Kidney glomerular epithelial cell (primary cell): ENCODE data around the gene ZNF566.

Source experiments
- DNase-seq: peaks from one replicate; lab custom pipeline; 2025; lab: John Stamatoyannopoulos, UW

ZNF566 gene

DNA sequence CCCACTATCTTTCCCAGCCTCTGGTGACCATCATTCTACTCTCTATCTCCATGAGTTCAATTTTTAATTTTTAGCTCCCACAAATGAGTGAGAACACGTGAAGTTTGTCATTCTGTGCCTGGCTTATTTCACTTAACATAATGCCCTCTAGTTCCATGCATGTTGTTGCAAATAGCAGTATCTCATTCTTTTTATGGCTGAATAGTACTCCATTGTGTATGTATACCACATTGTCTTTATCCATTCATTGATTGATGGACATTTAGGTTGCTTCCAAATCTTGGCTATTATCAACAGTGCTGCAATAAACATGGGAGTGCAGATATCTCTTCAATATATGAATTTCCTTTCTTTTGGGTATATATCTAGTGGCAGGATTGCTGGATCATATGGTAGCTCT lies 48.0 kb downstream of the ZNF566 start:
- DNase-seq = no peak

DNA sequence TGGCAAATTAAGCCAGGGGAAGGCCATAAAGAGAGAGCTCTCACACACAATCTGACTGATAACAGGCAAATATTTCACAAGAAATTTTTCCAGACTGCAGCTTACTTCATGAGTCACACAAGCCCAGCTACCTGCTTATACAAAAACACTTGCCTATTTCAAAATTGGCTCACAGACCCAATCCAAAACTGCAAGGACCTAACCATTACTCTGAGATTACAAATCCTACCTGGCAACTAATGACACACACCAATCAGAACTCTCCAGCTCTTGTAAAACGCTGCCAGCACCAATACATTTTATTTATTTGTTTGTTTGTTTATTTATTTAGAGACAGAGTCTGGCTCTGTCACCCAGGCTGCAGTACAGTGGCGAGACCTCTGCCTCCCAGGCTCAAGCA lies 52.8 kb downstream of the ZNF566 start:
- no peak for DNase-seq

DNA sequence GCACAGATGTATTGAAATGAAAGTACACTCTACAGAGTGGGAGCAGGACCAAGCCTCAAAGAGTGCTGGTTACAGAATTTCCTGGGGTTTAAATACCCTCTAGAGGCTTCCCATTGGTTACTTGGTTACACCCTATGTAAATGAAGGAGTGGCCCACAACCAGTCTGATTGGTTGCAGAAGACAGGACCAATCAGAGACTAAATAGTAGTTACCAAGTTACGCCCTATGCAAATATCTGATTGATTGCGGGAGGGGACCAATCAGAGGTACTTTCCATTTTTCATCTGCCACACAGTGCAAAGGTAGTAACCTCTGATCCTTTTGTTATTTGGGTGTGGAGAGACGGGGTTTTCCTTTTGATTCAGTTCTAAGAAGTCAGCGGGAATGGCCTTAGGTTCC lies 65.4 kb downstream of the ZNF566 start:
- DNase-seq = no peak

DNA sequence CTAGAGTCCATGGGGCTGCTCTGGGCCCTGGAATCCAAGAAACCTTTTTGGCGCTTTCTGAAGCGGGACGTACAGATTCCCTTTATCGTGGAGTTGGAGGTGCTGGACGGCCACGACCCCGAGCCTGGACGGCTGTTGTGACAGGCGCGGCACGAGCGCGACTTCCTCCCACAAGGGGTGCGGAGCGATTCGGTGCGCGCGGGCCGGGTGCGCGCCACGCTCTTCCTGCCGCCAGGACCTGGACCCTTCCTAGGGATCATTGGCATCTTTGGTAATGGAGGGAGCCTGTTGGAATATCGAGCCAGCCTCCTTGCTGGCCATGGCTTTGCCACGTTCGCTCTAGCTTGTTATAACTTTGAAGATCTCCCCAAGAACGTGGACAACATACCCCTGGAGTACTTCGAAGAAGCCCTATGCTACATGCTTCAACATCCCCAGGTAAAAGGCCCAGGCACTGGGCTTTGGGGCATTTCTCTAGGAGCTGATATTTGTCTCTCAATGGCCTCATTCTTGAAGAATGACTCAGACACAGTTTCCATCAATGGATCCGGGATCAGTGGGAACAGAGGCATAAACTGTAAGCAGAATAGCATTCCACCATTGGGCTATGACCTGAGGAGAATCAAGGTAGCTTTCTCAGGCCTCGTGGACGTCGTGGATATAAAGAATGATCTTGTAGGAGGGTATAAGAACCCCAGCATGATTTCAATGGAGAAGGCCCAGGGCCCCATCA lies 67.4 kb downstream of the ZNF566 start:
- no peak for DNase-seq

DNA sequence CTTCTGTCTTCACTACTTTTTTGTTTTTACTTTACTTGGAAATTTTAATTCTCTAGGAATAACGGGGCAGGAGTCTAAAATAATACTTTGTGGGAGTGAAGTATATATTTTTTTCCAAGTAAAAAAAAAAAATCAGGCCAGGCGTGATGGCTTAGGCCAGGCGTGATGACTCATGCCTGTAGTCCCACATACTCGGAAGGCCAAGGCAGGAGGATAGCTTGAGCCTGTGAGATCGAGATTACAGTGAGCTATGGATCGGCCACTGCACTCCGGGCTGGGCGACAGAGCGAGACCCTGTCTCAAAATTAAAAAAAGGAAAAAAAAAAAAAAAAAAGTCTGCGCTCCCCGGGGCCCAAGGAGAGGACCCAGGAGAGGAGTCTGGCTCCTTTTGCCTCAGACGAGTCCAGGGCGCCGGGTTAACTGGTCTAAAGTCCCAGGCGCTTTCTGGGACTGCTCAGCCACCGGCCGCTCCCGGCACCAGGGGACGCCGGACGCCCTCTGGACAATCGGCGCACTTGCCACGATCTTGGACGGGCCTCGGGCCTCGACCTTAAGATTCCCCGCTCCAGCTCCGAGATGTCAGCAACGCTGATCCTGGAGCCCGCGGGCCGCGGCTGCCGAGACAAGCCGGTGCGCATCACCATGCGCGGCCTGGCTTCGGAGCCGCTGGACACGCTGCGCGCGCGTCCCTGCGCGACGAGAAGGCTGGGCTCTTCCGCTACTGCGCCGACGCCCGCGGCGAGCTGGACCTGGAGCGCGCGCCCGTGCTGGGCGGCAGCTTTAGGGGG lies 68.2 kb downstream of the ZNF566 start:
- no peak for DNase-seq

DNA sequence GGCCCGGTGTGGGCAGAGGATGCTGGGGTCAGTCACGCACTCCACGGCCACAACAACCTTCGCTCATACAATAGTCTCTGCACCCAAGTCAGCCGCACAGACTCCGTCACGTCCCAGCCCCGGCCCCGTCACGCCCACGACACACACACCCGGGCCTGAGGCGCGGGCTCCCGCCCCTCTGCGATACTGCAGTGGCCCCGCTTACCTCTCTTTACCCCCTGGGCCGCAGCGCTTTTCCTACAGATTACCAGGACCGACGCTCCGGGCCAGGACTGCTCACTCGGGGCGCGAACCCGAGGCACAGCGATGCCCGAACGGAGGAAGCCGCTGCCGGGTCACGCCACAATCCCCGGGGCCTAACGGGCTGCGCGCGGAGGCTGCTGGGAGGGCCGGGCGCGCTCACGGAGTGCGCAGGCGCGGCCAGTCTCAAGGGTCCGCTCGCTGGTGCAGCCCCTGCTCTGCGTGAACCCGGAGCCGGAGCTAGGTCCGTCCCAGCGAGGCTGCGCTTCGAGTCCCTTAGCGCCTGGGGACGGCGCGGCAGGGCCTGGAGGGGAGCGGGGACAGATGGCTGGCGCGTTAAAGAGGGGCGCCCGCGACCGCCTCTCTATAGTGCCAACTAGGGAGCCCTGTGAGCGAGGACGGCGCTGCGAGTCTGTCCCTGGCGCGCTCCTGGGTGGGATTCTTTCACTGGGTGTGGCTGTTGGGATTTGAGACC lies 70.9 kb downstream of the ZNF566 start, which contains the start of gene ZFP82:
Gene ZFP82, minus strand, starts transcription at position 358 of the 715 bp plus-strand sequence. CDS start 8,855 bp downstream, outside the sequence.
- DNase-seq = peak; percentile 13

DNA sequence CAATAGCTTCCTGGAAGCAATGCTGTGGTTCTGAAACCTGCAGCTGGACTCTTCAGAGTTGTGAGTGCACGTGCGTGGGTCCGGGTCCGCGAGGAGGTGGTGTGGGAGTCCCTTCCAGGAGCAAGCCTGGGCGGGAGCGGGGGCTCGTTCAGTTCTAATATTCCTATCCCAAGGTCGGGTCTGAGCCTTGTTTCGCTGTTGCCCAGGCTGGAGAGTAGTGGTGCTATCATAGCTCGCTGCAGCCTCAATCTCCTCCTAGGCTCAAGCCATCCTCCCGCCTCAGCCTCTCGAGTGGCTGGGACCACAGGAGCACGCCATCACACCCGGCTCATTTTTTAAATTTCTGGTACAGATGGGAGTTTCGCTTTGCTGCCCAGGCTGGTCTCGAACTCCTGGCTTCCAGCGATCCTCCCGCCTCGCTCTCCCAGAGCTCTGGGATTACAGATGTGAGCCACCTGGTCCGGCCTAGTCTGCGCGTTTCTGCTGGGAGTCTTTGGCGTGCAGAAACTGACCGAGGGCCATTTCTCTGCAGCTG lies 71.5 kb downstream of the ZNF566 start:
- DNase-seq = no peak

DNA sequence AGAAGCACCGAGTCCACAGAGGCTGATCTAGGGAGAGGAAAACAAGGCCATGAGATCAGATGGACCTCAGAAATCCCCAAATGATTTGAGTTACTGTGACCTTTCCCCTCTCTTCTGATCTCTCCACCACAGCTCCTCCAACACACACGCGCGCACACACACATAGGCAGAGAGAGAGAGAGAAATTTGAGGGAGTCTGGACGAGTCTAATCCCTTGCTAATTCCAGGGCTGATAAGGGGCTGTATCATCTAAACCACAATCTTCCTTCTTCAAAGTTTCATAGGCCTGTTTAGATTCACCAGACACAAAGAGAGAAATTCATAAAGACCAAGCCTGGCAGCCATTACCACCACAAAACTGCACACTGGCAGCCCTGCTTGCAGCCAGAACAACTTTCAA lies 79.5 kb downstream of the ZNF566 start:
- DNase-seq = no peak

DNA sequence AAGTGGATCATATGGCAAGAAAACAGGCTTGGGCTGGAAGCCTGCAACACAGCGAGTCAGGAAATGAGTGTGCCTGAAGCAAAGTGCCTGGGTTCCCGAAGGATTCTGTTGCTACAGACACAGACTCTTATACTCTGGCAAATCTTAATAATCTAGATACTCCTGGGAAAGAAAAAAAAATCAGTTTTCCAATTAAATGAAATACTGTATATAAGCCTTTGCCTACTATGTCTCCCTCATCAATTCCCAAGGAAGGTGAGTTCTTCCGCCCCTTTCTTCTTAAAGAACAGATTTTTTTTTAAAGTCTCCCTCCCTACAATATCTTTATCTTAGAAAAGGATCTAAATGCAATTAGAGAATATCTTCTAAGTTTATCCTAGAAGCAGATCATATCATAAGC lies 81.3 kb downstream of the ZNF566 start:
- DNase-seq = no peak

DNA sequence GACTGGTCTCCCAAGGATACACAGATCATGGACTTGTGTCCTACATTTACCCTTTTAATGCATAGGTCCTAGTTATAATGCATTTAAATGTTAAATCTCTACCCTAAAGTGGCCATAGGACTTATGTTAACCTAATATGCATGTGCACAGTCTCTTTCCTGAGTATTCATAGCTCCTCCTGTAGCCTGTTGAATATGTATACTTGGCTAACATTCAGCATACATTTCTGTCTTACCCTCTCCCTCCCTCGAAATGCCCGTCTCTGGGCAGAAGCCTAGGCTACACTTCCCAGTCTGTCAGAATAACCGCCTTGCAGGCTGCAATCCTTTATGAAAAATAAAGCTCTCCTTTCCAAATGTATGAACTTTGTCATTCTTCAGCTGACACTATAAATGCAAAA lies 84.9 kb downstream of the ZNF566 start:
- no peak for DNase-seq

DNA sequence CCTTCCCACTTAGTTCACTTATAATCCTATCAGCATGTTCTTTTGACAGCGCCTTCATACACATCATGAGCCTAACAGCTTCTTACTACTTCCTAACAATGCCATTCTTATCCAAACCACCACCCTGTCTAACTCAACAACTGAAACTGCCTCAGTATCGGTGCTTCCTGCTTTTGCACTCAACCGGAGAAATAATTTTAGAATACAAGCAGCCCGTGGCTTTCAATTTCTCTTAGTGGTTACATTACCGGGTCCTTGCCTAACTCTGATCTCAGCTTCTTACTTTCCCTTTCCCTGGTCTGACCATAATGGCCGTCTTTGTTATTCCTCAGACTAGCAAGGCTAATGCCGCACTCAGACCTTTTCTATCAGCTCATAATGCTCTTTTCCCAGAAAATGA lies 87.9 kb downstream of the ZNF566 start:
- no peak for DNase-seq

DNA sequence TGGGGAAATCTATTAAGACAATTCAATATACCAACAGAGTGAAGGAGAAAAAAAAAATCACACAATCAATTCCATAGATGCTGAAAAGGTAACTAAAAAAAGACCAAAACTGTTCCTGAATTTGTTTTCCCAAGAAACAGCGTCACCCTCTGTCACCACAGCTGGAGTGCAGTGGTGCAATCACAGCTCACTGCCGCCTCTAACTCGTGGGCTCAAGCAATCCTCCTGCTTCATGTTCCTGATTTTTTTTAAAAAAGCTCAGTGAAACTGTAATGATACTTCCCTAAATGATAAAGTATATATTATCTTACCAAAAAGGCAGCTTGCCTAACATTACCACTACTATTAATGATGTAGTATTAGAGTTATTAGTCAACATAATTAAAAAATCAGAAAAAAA lies 90.8 kb downstream of the ZNF566 start:
- no peak for DNase-seq
